ENCODE measurements around the gene CEP192. TPM values are rescaled to one million over a fixed set of nuclear protein-coding genes. Genes with fewer than 3 reads are reported as not detected.

Gene CEP192
- total and polyA plus RNA-seq, 2 of the 4 experiments (the other 2 are of a cell fraction), result 17.2 to 29.0 TPM

- Histone ChIP-seq H3K18ac (ENCODE audit: low read depth, low read length) (no peak overlapping the region), H4K5ac (ENCODE audit: low read depth, low read length) (no peak overlapping the region), H3K9me3 (ENCODE audit: control insufficient read depth, insufficient read depth, low read length) (no peaks in the 10 kb centered on the region; the same call in 1 of the 2 replicates), H3K27ac (ENCODE audit: insufficient read depth, low read length) (no peak overlapping the region), H3K4me2 (ENCODE audit: low read depth, low read length) (no peak overlapping the region), H4K20me1 (ENCODE audit: insufficient read depth, low read length) (no peaks in the 10 kb centered on the region), H3K9me1 (ENCODE audit: insufficient read depth, low read length) (no peaks in the 10 kb centered on the region; the same call in none of the 2 replicates), H3K4me1 (ENCODE audit: control insufficient read depth, insufficient read depth, low read length) (no peaks in the 10 kb centered on the region), H4K8ac (ENCODE audit: low read depth in 2 of 2, low read length in 2 of 2) (no peak overlapping the region), H3K14ac (replicated peaks; ENCODE audit: low read depth, low read length) (no peak overlapping the region), H2BK15ac (ENCODE audit: low read depth, low read length) (no peak overlapping the region), H2AK9ac (replicated peaks; ENCODE audit: low read depth, low read length, poor library complexity) (no peak overlapping the region), H3K79me1 (ENCODE audit: low read depth in 1 of 2, low read length in 2 of 2) (peaks cover 17 to 31% of the 10 kb centered on the region in 2 experiments), H3K23ac (ENCODE audit: low read depth, low read length) (no peak overlapping the region), H2BK5ac (ENCODE audit: low read depth, low read length, poor library complexity, severe bottlenecking) (no peak overlapping the region), H3K9ac (ENCODE audit: low read depth, low read length) (no peak overlapping the region), H2AK5ac (ENCODE audit: low read depth, low read length) (no peak overlapping the region), H3K4me3 (ENCODE audit: insufficient read depth, low read depth, low read length) (no peak overlapping the region), H3K27me3 (ENCODE audit: control insufficient read depth, insufficient read depth, low read length) (no peaks in the 10 kb centered on the region), H4K91ac (ENCODE audit: insufficient read depth, low read depth, low read length) (no peak overlapping the region), H3K56ac (ENCODE audit: extremely low read depth, insufficient read depth, low read length) (no peak overlapping the region), H2AFZ (replicated peaks; ENCODE audit: low read length, poor library complexity) (no peak overlapping the region), H2BK20ac (ENCODE audit: low read depth, low read length) (no peak overlapping the region), H3K36me3 (ENCODE audit: control insufficient read depth, insufficient read depth, low read length) (peaks cover 25% of the 10 kb centered on the region), H2BK120ac (ENCODE audit: low read depth, low read length) (no peak overlapping the region), H3K4ac (ENCODE audit: low read depth, low read length) (no peak overlapping the region)
- in situ Hi-C loops (cut with MboI; ENCODE audit: low sequenced_read_pairs) (no loop called here), dilution Hi-C loops (cut with HindIII; ENCODE audit: low sequenced_read_pairs, unreplicated experiment) (no loop called here), intact Hi-C loops (cut with micrococcal nuclease) (no loop called here)
- POLR2A ChIA-PET (ENCODE audit: unreplicated experiment), result no interaction called here
- CTCF ChIA-PET, result no interaction called here
- ATAC-seq (ENCODE audit: low read depth), result no peak
- 100% methylated on average over 1 of the region's 6 CpGs; no CpG with 5 or more reads in 1 of the 2 experiments for WGBS, 2 experiments (ENCODE audit: extremely low coverage in 2 of 2, insufficient read length in 1 of 2)
- no peak for DNase-seq
- TF ChIP-seq FOS (IDR thresholded peaks at IDR 0.05; ENCODE audit: low read depth, low read length), result no peak
- no peak for TF ChIP-seq MAZ (IDR thresholded peaks at IDR 0.05; ENCODE audit: borderline replicate concordance, low read depth, low read length)
- TF ChIP-seq RAD21 (IDR thresholded peaks at IDR 0.05; ENCODE audit: low read length), result no peak
- TF ChIP-seq, protein P1, sequence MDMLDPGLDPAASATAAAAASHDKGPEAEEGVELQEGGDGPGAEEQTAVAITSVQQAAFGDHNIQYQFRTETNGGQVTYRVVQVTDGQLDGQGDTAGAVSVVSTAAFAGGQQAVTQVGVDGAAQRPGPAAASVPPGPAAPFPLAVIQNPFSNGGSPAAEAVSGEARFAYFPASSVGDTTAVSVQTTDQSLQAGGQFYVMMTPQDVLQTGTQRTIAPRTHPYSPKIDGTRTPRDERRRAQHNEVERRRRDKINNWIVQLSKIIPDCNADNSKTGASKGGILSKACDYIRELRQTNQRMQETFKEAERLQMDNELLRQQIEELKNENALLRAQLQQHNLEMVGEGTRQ (IDR thresholded peaks at IDR 0.05; ENCODE audit: low read depth, low read length), result no peak
- TF ChIP-seq, protein P2, sequence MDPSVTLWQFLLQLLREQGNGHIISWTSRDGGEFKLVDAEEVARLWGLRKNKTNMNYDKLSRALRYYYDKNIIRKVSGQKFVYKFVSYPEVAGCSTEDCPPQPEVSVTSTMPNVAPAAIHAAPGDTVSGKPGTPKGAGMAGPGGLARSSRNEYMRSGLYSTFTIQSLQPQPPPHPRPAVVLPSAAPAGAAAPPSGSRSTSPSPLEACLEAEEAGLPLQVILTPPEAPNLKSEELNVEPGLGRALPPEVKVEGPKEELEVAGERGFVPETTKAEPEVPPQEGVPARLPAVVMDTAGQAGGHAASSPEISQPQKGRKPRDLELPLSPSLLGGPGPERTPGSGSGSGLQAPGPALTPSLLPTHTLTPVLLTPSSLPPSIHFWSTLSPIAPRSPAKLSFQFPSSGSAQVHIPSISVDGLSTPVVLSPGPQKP (IDR thresholded peaks at IDR 0.05; ENCODE audit: borderline replicate concordance, low read depth, low read length), result no peak
- no peak for TF ChIP-seq SMC3 (IDR thresholded peaks at IDR 0.05; ENCODE audit: low read depth, low read length)
- no peak for TF ChIP-seq CHD1 (IDR thresholded peaks at IDR 0.05; ENCODE audit: low read depth, low read length)
- no peak for TF ChIP-seq RFX5 (IDR thresholded peaks at IDR 0.05; ENCODE audit: low read depth, low read length)
- no peak for TF ChIP-seq POLR2A (IDR thresholded peaks at IDR 0.05; ENCODE audit: low read depth, low read length)
- TF ChIP-seq MXI1 (IDR thresholded peaks at IDR 0.05; ENCODE audit: borderline replicate concordance, low read depth, low read length), result no peak
- no peak for TF ChIP-seq MAFK (IDR thresholded peaks at IDR 0.05; ENCODE audit: low read depth, low read length)
- TF ChIP-seq NFE2L2 (IDR thresholded peaks at IDR 0.05; ENCODE audit: low read depth, low read length), result no peak
- TF ChIP-seq BHLHE40 (IDR thresholded peaks at IDR 0.05; ENCODE audit: low read depth, low read length), result no peak
- no peak for TF ChIP-seq RCOR1 (IDR thresholded peaks at IDR 0.05; ENCODE audit: insufficient replicate concordance, low read length)
- no peak for TF ChIP-seq CEBPB (IDR thresholded peaks at IDR 0.05; ENCODE audit: low read depth, low read length)
- BruUV-seq (replicated peaks), result no TSS peak
Observed at GRCh38 chr18:13048061-13048595, 57.0 kb downstream of the CEP192 start.

Measured in IMR-90 (cell line).